GM18508 (cell line): Measurements from ENCODE around the gene KCNE5.
"Not testable (repeated sequence)": the region's sequence is repeated elsewhere in the genome, so short reads cannot be mapped to it uniquely, and the experiment has no call there.

Experiments used
- ATAC-seq: cut with Tn5 transposase; IDR thresholded peaks from one replicate; pipeline ENCODE4 v1.9.1; 2021; ENCODE audit warnings: moderate number of reproducible peaks; ENCODE audit not compliant: insufficient read depth, unreplicated experiment

The KCNE5 gene

GRCh38 chrX:109624641-109625616 is at the start of gene KCNE5:
Gene KCNE5 (minus strand): TSS chrX:109625172. CDS start chrX:109625020, 152 bp downstream.
- no peak for ATAC-seq

- ATAC-seq: no peak
These were observed 47.3 kb upstream of the KCNE5 start for GRCh38 chrX:109672239-109672638.

- ATAC-seq: not testable (repeated sequence)
These were observed 46.2 kb upstream of the KCNE5 start for GRCh38 chrX:109671170-109671569.

GRCh38 chrX:109667986-109668385 is 43.0 kb upstream of the KCNE5 start:
- ATAC-seq: no peak

GRCh38 chrX:109660435-109661143 is 35.6 kb upstream of the KCNE5 start:
- no peak for ATAC-seq

- ATAC-seq: no peak
These were observed 33.4 kb upstream of the KCNE5 start for GRCh38 chrX:109658391-109658790.

GRCh38 chrX:109657364-109657763 is 32.4 kb upstream of the KCNE5 start:
- not testable (repeated sequence) for ATAC-seq

- ATAC-seq: no peak
These were observed 31.8 kb upstream of the KCNE5 start for GRCh38 chrX:109656774-109657173.

GRCh38 chrX:109655502-109656201 is 30.7 kb upstream of the KCNE5 start:
- ATAC-seq: no peak

GRCh38 chrX:109654516-109655109 is 29.6 kb upstream of the KCNE5 start:
- ATAC-seq: no peak

- ATAC-seq: not testable (repeated sequence)
These were observed 19.7 kb upstream of the KCNE5 start for GRCh38 chrX:109644671-109645070.

- no peak for ATAC-seq
These were observed 18.7 kb upstream of the KCNE5 start for GRCh38 chrX:109643687-109644086.

GRCh38 chrX:109638158-109638557 is 13.2 kb upstream of the KCNE5 start:
- no peak for ATAC-seq

GRCh38 chrX:109637477-109637876 is 12.5 kb upstream of the KCNE5 start:
- ATAC-seq: not testable (repeated sequence)

GRCh38 chrX:109635146-109635545 is 10.2 kb upstream of the KCNE5 start:
- ATAC-seq: no peak

GRCh38 chrX:109632906-109633504 is 8.0 kb upstream of the KCNE5 start:
- ATAC-seq: no peak

GRCh38 chrX:109629310-109629709 is 4.3 kb upstream of the KCNE5 start:
- no peak for ATAC-seq

GRCh38 chrX:109626637-109627036 is 1.7 kb upstream of the KCNE5 start:
- ATAC-seq: no peak

- ATAC-seq: no peak
These were observed 975 bp downstream of the KCNE5 start for GRCh38 chrX:109623997-109624396.

GRCh38 chrX:109622270-109622669 is 2.7 kb downstream of the KCNE5 start:
- ATAC-seq: no peak
